Esophagus squamous epithelium (tissue), 5 donors: ENCODE measurements around the gene AKAP11. TPM values are rescaled to one million over a fixed set of nuclear protein-coding genes. Genes with fewer than 3 reads are reported as not detected.

Experiments
- DNase-seq: peaks from one replicate; lab custom pipeline; 2025; lab: John Stamatoyannopoulos, UW
- H3K27ac ChIP-seq, 4 donors: fragments of 200-600 bp; sonication (generic); one replicate each; pipeline ENCODE4 v1.5.1; 2016 to 2019; ENCODE audit warnings: mild to moderate bottlenecking in 1 of 4
- H3K27me3 ChIP-seq, 4 donors: fragments of 200-600 bp; sonication (generic); 1 replicate in 3 of 4; 2 replicates in 1 of 4; pipeline versions ENCODE4 v1.5.1 to v1.6.0; 2017 to 2021; ENCODE audit warnings: antibody characterized with exemption in 1 of 4
- H3K36me3 ChIP-seq, 3 donors: fragments of 200-600 bp; sonication (generic); one replicate each; pipeline ENCODE4 v1.5.1; 2016 to 2019
- H3K4me1 ChIP-seq, 3 donors: fragments of 200-600 bp; sonication (generic); one replicate each; pipeline ENCODE4 v1.5.1; 2017 to 2019
- H3K4me3 ChIP-seq, 4 donors: fragments of 200-600 bp; sonication (generic); 1 replicate in 3 of 4; 2 replicates in 1 of 4; pipeline ENCODE4 v1.5.1; 2016 to 2019; ENCODE audit warnings: mild to moderate bottlenecking in 2 of 4, moderate library complexity in 1 of 4
- H3K9me3 ChIP-seq, 3 donors: fragments of 200-600 bp; sonication (generic); one replicate each; pipeline ENCODE4 v1.5.1; 2016 to 2019
- POLR2A ChIP-seq, 4 donors: fragments of 450-650 bp; IDR thresholded peaks; one replicate each; pipeline ENCODE4 v1.6.1; 2017; ENCODE audit warnings: antibody characterized with exemption in 4 of 4, mild to moderate bottlenecking in 4 of 4, moderate library complexity in 3 of 4
- WGBS, 2 donors: methylation state at CpG; one replicate each; pipeline ENCODE4 v1.1.5; 2018; 5-methylcytosine and 5-hydroxymethylcytosine counted together
- intact Hi-C: fragments of 100-400 bp; cut with DNase I; formaldehyde crosslinking; loops from one replicate; pipeline ENCODE4 v1.15.0; 2022
- total RNA-seq, 4 donors: library from RNA; depleted of rRNA; stranded (reverse); fragments of >200 nt; gene quantifications; one replicate each; pipeline ENCODE4 v1.1.0, GENCODE V29; 2016
- TF ChIP-seq, protein P1 (sequence below), 6 experiments: fragments of 450-650 bp in 4 of 6; fragments of 200-600 bp in 2 of 6; sonication (generic) in 2 of 6; IDR thresholded peaks; one replicate each; pipeline ENCODE4 v1.5.1; 2016 to 2019; ENCODE audit warnings: antibody characterized with exemption in 6 of 6, mild to moderate bottlenecking in 4 of 6, moderate library complexity in 4 of 6
- donor health status: DM: yes; HTN: yes; CAD: no.

Gene AKAP11
- total RNA-seq, 4 donors from 2014 or later, result 13.3 to 24.0 (median 17.7) TPM

DNA sequence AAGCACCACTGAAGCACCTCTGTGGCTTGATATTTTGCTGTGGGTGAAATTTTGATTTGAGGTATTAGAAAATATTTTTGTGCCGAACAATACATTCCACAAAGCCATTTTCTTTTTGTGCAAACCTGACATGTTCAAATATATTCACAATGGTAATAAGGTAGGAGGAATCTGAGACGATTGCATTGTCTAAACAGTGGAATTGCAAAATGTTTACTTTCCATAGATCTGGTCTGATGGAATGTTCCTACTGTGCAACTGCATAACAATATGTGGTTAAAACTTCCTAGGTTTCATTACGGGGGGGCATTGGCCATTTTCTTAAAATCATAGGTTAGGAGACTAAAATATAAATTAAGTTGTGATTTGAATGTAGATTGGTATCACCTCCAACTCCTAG is 42.7 kb upstream of the AKAP11 start:
- Histone ChIP-seq H3K4me1 (no peaks in the 10 kb centered on the region), H3K27ac (no peak overlapping the region), H3K27me3 (no peaks in the 10 kb centered on the region), H3K4me3 (no peak overlapping the region), H3K9me3 (no peaks in the 10 kb centered on the region), H3K36me3 (peaks cover 0 to 65% (median 0%) of the 10 kb centered on the region in 3 donors)
- intact Hi-C loops, result no loop called here
- WGBS, 2 donors, result 65 to 84% methylated on average over 3 of the region's 3 CpGs
- TF ChIP-seq, protein P1, sequence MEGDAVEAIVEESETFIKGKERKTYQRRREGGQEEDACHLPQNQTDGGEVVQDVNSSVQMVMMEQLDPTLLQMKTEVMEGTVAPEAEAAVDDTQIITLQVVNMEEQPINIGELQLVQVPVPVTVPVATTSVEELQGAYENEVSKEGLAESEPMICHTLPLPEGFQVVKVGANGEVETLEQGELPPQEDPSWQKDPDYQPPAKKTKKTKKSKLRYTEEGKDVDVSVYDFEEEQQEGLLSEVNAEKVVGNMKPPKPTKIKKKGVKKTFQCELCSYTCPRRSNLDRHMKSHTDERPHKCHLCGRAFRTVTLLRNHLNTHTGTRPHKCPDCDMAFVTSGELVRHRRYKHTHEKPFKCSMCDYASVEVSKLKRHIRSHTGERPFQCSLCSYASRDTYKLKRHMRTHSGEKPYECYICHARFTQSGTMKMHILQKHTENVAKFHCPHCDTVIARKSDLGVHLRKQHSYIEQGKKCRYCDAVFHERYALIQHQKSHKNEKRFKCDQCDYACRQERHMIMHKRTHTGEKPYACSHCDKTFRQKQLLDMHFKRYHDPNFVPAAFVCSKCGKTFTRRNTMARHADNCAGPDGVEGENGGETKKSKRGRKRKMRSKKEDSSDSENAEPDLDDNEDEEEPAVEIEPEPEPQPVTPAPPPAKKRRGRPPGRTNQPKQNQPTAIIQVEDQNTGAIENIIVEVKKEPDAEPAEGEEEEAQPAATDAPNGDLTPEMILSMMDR (IDR thresholded peaks at IDR 0.05), result no peak
- TF ChIP-seq POLR2A (IDR thresholded peaks at IDR 0.05), result no peak
- no peak for DNase-seq

DNA sequence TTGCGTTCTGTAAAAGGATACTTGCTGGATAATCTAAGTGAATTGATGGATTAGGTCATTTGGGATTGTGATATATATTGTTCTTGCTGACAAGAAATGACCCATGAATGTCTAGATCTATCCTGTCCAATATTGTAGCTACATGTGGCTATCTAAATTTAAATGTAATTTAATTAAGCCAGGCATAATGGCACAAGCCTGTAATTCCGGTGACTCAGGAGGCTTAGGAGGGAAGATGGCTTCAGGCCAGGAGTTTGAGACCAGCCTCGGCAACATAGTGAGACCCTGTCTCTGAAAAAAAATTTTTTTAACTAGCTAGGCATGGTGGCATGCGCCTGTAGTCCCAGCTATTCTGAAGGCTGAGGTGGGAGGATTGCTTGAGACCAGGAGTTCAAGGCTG is 39.3 kb upstream of the AKAP11 start:
- H3K9me3 ChIP-seq, result no peaks in the 10 kb centered on the region
- H3K27me3 ChIP-seq, result no peaks in the 10 kb centered on the region
- no peaks in the 10 kb centered on the region for H3K4me1 ChIP-seq
- no peak overlapping the region for H3K4me3 ChIP-seq
- 76 to 90% methylated on average over 4 of the region's 4 CpGs for WGBS, 2 donors
- no peak overlapping the region for H3K27ac ChIP-seq
- intact Hi-C loops, result no loop called here
- H3K36me3 ChIP-seq, result peaks cover 0 to 40% (median 0%) of the 10 kb centered on the region in 3 donors
- no peak for DNase-seq
- no peak for TF ChIP-seq POLR2A (IDR thresholded peaks at IDR 0.05)
- TF ChIP-seq, protein P1 (IDR thresholded peaks at IDR 0.05), result no peak

DNA sequence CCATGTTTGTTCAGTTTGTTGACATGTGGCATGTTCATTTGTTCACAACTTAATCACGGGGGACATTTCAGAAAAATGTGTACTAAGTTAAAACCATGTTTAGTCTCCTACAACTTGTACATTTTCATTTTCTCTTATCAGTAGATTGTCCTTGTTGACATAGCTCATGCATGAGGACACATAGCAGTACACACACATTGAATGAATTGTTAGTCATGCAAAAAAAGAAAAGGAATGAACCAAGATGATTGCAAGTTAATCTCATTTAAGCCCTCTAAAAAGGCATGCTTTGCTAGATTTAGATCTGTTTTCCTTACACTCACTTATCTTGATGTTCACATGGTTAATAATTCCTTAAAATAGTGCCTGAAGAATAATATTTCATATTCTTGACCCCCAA is 38.2 kb upstream of the AKAP11 start:
- Histone ChIP-seq H3K36me3 (peaks cover 0 to 40% (median 0%) of the 10 kb centered on the region in 3 donors), H3K9me3 (no peaks in the 10 kb centered on the region), H3K27ac (no peak overlapping the region), H3K4me1 (no peaks in the 10 kb centered on the region), H3K4me3 (no peak overlapping the region), H3K27me3 (no peaks in the 10 kb centered on the region)
- no peak for TF ChIP-seq POLR2A (IDR thresholded peaks at IDR 0.05)
- TF ChIP-seq, protein P1 (IDR thresholded peaks at IDR 0.05), result no peak
- DNase-seq, result no peak
- WGBS, 2 donors, result 75 to 82% methylated on average over 1 of the region's 1 CpG
- intact Hi-C loops, result no loop called here

DNA sequence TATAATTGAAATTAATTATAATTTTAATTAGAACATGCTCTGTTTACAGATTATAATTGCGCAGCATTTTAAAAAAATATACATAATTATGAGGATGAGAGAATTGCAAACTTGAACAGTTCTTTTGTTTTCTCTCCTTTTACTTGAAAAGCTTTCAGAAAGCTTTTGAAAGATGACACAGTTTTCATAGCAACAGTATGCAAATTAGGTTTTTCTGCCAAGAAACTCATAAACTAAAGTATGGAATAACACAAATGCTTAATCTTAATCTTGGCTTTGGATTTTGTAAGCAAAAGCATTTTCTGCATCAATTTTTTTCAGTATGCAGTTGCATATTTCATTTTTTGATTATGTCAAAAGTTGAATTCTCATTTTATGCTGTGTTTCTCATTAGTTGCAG is 32.8 kb upstream of the AKAP11 start:
- no peaks in the 10 kb centered on the region for H3K27me3 ChIP-seq
- TF ChIP-seq, protein P1 (IDR thresholded peaks at IDR 0.05), result no peak
- TF ChIP-seq POLR2A (IDR thresholded peaks at IDR 0.05), result no peak
- no peaks in the 10 kb centered on the region for H3K4me1 ChIP-seq
- DNase-seq, result no peak
- no peak overlapping the region for H3K4me3 ChIP-seq
- H3K36me3 ChIP-seq, result peaks cover 0 to 8% (median 0%) of the 10 kb centered on the region in 3 donors
- 72 to 96% methylated on average over 1 of the region's 1 CpG for WGBS, 2 donors
- no peak overlapping the region for H3K27ac ChIP-seq
- no peaks in the 10 kb centered on the region for H3K9me3 ChIP-seq
- intact Hi-C loops, result no loop called here

DNA sequence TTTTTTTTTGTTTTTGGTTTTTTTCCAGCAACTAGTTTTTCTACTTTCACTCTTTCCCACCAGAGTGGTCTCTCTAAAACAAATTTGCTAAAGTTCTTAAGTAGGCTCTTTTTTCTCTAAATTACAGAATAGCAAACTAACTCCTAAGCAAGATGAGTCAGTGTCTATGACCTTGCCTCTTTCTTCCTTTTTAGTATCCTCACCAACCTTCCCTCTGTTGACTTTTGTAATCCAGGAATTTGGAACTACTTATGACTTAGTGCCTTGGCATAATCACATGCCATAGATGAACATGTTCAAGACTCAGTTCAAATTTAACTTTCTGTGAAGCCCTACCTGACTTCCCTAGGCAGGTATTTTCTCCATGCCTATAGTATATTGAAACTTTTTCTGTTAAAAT is 32.3 kb upstream of the AKAP11 start:
- H3K4me3 ChIP-seq, result no peak overlapping the region
- H3K9me3 ChIP-seq, result no peaks in the 10 kb centered on the region
- intact Hi-C loops, result no loop called here
- TF ChIP-seq POLR2A (IDR thresholded peaks at IDR 0.05), result no peak
- TF ChIP-seq, protein P1 (IDR thresholded peaks at IDR 0.05), result no peak
- DNase-seq, result no peak
- H3K36me3 ChIP-seq, result peaks cover 0 to 4% (median 0%) of the 10 kb centered on the region in 3 donors
- H3K27me3 ChIP-seq, result no peaks in the 10 kb centered on the region
- no peak overlapping the region for H3K27ac ChIP-seq
- no peaks in the 10 kb centered on the region for H3K4me1 ChIP-seq
